Right kidney (tissue), 1 donor: ENCODE data around the gene PSMB7.

ENCODE experiments used
- DNase-seq: peaks from one replicate; pipeline ENCODE4 v3.0.0-alpha.2; 2016

The PSMB7 gene

DNA sequence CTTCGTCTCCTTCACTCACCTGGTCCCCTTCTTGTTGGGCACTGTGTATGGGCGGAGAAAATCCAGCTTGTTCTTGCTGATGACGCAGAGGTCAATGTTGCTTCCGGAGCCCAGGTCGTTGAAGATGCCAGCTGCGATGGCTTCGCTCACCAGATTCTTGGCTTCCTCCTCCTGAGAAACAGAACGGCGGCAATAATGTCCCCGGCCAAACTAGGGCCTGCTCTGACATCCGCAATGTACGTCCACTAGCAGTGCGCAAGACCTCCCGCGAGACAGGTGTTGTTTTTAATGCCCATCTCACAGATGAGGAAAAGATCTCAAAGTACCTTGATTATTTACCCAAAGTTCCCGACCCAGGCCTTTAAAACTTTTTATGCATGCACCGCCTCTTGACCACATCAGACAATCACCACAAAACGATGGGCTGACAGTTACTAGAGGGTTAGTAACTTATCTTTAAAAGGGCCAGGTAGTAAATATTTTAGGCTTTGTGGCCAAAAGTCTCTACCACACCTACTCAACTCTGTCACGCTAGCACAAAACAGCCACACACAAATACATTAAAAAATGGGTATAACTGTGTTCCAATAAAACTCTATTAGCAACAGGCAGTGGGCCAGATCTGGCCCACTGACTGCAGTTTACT lies 58.4 kb downstream of the PSMB7 start:
- DNase-seq, result no peak

DNA sequence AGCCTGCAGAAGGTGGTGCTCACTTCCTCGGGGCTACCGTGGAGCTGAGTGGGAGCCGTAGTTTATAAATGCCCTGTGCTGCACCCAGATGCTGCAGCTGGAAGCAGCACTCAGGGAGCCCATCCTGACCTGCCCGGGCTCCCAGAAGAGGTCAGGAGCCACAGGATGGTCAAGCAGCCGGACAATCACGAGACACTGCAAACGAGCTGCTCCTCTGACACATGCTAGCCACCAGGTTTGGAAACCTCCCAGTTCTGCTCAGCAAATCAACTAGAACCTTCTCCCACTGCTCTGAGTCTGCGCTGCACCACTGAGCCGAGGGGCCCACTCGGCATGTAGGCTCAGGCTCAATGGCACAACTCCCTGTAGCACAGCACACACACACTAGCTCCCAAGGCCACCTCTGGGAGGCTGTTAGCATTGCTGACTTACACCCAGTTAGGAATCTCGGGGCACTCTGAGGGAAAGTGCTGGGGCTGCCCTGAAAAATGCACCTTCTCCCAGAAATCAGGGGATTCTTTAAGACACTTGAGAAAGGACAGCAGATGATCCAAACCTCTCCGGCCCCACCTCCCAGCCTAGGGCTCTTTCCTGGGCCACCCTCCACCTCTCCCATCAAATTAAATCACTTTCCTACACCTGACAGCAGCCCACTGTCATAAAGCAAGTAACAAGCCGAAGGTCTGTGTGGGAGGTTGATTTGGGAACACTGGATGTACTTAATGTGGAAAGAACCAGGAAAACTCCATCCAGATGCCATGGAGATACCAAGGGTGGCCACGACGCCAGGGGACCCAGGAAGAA lies 59.1 kb downstream of the PSMB7 start:
- no peak for DNase-seq

GRCh38 chr9:124355039-124355940 lies 60.0 kb downstream of the PSMB7 start:
- DNase-seq, result no peak

GRCh38 chr9:124354346-124355038 lies 60.8 kb downstream of the PSMB7 start:
- no peak for DNase-seq

- DNase-seq, result no peak
Measured at GRCh38 chr9:124353811-124354274, 61.4 kb downstream of the PSMB7 start.

- no peak for DNase-seq
Measured at GRCh38 chr9:124353166-124353768, 62.0 kb downstream of the PSMB7 start.

DNA sequence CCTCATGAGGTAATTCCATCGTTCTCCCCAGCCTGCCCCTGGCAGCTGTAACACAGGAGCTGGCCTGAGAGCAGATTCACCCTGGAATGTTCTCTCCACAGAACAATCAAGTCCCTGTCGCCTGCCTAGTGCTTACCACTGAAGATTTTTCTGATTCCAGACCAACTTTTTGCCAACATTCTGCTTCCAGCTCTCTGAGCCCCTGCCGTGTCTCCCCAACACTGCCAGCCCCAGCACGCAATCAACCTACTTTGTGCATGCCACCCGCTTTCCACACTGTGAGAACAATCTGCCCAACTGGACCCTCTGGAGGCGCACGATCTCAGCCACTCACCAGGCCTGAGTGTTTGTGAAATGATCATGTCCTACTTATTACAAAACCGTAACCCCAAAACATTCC lies 62.6 kb downstream of the PSMB7 start:
- no peak for DNase-seq

DNA sequence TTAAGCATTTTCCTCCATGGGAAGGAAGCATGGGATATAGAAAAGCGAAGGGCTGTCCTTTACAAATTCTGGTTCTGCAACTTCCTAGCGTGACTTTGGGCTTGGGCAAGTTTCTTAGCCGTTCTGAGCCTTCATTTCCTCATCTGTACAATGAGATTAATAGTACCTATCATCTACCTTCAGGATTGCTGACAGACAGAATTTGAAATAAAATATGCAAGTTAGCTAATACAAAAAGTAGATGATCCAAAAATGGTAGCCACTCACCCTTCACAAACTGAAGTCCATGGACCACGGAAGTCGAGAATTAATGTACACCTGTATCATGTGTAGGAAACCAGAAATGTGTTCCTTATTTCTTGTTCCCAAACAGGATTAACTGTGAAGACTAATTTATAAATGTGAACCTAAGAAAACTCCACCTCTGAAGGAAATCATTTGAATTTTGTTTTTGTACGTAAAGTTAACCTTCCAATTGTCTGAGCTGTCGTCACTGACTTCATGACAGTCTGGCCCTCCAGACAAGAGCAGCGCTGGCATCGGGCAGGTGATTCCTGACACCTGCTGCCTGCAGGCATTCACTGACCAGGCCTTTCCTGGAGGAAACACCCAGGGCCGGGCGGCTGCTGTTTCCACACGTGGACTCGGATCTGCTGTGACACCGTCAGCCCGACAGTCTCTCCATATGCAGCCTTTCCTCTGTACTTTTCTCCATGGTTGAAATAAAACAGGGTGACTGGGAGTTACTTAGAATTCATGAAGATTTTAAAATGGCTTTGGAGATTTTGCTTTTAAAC lies 63.4 kb downstream of the PSMB7 start:
- DNase-seq, result no peak

DNA sequence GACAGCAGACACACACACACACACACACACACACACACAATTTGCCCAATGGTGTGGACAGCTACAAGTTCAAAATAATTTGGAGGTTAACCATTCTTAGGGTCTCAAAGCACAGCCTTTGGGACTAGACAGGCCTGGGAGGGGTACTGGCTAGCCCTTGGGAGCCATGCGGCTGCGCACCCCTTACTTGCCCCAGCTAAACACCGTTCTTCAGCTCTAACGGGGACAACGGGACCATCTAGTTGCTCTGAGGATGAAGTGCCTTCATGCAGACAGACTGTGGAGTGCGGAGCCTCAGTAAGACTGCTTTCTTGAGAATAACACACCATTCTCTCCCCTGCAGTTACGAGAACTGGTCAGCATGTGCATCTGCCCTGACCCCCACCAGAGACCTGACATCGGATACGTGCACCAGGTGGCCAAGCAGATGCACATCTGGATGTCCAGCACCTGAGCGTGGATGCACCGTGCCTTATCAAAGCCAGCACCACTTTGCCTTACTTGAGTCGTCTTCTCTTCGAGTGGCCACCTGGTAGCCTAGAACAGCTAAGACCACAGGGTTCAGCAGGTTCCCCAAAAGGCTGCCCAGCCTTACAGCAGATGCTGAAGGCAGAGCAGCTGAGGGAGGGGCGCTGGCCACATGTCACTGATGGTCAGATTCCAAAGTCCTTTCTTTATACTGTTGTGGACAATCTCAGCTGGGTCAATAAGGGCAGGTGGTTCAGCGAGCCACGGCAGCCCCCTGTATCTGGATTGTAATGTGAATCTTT lies 64.6 kb downstream of the PSMB7 start:
- no peak for DNase-seq

GRCh38 chr9:124349675-124350493 lies 65.4 kb downstream of the PSMB7 start:
- no peak for DNase-seq

DNA sequence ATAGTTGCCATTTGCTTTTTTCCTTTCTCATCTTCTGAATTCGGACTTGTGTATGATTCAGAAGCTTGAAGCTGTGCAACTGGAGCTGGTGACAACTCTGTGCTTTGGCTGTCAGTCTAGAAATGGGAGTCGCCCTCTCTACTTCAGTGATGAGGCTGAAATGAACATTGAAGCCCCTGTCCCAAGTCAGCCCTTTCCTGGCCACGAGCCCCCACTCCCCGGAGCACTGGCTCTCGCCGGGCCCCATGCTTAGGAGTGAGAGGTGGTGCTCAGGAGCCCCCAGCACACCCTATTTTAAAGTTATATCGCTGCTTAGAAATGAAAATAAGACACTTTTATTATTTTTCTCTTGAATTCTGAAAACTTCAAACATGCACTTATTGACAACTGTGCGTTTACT lies 66.0 kb downstream of the PSMB7 start:
- DNase-seq, result no peak

- no peak for DNase-seq
Measured at GRCh38 chr9:124348831-124349230, 66.4 kb downstream of the PSMB7 start.

DNA sequence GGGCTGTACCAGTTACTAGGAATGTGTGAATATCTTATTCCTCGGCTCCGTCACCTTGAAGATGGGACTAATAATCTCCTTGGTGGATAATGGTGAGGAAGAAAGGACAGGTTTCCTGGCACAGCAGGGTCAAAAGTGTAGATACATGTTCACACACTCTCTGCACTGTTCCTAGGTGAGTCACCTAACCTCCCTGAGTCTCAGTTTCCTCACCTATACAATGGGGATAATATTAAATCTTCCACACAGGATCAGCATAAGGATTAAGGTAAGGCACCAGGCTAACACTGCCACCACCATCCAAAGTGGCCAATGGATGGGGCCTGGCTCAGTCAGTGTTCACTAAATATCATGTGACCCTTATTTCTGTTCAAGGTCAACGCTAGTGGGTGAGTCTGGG lies 66.9 kb downstream of the PSMB7 start:
- DNase-seq, result no peak

GRCh38 chr9:124347968-124348358 lies 67.3 kb downstream of the PSMB7 start:
- DNase-seq, result no peak

DNA sequence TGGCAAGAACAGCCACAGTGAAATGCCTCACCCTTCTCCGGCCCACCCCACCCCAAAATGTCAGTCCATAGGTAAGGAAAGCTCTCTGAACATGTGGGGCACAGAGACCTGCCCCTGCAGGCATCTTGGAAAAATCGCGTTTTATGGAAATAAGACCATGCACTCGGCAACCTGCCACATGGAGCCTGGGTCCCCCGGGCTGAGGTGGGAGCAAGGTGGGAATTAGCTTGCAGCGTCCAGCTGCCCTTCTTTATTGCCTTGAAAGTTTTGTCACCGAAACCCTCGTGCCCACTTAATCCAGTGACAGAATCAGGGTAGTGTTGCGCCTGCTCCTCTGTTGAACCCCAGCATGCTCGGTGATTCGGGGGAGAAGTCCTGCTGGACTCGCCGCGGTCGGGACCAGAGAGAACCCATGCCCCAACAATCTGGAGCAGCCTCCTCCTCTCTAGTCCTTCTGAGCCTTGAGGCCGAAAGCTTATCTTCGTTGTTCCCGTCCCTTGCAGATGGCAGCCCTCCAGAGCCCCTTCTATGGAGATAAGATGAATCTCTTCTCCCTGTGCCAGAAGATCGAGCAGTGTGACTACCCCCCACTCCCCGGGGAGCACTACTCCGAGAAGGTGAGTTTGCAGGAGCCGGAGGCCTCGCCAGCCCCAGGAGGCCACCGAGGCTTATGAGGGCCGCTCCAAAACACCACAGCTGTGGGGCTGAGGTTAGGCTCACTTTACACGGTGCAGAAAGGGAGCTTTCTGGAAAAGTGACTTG lies 67.9 kb downstream of the PSMB7 start:
- DNase-seq, result no peak

GRCh38 chr9:124346347-124347163 lies 68.7 kb downstream of the PSMB7 start:
- no peak for DNase-seq

- no peak for DNase-seq
Measured at GRCh38 chr9:124345751-124346281, 69.4 kb downstream of the PSMB7 start.
